GM21390 (cell line): ENCODE results near the gene ADAP2.
"Not testable (repeated sequence)": the region's sequence is repeated elsewhere in the genome, so short reads cannot be mapped to it uniquely, and the experiment has no call there.

Experiments used
- ATAC-seq: cut with Tn5 transposase; IDR thresholded peaks from one replicate; pipeline ENCODE4 v1.9.1; 2021; ENCODE audit not compliant: unreplicated experiment

ADAP2 gene

DNA sequence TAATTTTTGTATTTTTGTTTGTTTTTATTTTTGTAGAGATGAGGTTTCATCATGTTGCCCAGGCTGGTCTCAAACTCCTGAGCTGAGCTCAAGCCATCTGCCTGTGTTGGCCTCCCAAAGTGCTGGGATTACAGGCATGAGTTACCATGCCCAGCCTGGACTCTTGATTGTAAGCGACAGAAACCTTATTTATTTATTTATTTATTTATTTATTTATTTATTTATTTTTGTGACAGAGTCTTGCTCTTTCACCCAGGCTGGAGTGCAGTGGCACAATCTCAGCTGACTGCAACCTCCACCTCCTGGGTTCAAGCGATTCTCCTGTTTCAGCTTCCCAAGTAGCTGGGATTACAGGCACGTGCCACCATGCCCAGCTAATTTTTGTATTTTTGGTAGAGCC is 8.1 kb downstream of the ADAP2 start:
- ATAC-seq: not testable (repeated sequence)

DNA sequence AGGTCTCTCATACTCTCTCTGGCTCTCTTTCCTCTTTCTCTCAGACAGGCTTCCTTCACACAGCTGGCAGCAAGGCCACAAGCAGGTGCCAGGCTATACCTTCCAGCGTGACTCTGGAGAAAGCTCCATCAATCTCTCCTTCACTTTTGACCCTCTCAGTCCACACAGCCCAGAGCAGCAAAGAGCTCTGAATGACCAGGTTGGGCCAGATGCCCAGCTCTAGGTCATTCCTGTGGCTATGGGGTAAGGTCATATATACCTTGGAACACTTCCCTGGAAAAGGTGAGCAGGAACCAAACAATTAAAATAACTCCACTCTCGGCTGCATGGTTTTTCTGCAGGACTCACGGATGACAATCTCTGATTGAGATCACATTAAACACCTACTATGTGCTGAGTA is 8.8 kb downstream of the ADAP2 start:
- no peak for ATAC-seq

DNA sequence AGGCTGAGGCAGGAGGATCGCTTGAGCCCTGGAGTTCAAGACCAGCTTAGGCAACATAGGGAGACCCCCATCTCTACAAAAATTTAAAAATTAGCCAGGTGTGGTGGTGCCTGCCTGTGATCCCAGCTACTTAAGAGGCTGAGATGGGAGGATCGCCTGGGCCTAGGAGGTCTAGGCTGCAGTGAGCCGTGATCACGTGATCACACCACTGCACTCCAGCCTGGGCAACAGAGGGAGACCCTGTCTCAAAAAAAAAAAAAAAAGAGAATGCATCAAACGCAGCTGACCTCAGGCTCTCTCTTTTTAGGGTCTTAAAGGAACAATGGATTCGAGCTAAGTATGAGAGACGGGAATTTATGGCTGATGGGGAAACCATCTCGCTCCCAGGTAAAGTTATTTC is 9.8 kb downstream of the ADAP2 start:
- ATAC-seq: not testable (repeated sequence)

DNA sequence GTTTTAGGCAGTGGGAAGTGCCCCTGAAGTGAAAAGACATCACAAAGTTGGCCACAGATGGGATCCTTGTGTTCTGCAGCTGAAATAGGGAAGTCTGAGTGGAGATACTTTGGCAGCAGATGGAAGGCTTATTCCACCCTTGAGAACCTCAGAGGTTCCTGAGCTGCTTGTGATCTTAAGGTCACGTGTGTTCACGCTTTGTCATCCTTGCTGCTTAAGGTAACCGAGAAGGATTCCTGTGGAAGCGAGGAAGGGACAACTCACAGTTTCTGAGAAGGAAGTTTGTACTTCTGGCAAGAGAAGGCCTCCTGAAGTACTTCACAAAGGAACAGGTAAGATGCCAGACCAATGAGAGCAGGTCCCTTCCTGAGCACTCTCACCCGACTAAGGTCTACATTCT is 12.2 kb downstream of the ADAP2 start:
- ATAC-seq: no peak

DNA sequence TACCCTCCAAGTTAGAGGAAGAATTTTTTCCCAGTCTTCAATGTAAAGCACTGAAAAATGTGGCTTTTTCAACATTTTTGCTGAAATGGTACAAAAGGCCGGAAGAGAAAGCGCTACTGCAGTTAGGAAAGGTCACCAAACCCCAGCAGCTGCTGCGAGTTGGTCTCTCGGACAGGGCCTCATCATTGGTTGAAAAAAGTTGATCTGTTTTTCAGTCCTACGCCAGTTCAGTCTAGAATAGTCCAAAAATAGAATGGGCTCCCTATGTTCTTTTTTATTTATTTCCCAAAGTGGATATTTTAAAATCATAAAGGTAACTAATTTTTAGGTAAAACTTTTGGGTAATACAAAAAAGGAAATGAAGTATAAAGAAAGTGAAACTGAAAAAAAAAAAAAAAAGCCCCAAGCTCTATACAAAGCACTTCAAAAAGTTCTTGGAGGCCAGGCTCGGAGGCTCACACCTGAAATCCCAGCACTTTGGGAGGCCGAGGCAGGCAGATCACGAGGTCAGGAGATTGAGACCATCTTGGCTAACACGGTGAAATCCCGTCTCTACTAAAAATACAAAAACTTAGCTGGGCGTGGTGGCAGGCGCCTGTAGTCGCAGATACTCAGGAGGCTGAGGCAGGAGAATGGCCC is 17.4 kb downstream of the ADAP2 start:
- no peak for ATAC-seq

DNA sequence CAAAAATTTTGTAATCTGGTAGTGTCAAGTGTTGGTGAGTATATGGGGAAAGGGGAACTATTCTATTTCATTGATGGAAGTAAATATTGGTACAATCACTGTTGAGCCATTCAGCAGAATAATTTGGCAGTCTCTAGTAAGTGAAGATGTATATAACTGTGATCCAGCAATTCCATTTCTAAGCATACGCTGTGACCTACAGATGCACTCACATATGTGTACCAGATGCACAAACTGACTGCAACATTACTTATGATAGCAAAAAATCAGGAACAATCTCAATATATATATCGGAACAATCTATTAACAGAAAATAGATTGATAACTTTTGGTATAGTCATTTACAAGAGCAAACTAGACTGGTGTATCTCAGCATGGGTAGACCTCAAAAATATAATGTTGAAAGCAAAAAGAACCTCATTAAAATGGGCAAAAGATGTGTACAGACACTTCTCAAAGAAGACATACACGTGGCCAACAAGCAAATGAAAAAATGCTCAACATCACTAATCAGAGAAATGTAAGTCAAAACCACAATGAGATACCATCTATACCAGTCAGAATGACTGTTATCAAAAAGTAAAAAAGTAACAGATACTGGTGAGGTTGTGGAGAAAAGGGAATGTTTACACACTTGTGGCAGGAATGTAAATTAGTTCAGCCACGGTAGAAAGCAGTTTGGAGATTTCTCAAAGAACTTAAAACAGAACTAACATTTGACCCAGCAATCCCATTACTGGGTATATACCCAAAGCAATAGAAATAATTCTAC is 20.7 kb downstream of the ADAP2 start:
- ATAC-seq: no peak

DNA sequence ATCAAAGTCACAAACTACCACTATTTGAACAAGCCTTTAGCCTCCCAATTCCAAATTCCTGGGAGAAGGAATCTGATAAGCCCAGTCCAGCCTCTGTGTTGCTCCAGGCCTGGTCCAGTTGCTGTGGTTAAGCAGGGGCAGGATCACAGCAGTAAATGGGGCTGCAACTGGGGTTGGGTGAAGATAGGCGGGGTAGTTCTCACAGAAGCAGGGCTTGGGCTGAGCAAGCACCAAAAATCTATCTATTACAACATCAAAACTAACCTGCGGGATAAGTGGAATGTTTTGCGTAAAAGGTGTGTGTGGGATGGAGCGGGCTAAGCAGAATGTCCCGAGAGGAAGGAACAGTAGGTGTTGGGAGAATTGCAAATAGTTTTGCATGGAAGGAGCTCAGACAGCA is 26.1 kb downstream of the ADAP2 start:
- no peak for ATAC-seq

DNA sequence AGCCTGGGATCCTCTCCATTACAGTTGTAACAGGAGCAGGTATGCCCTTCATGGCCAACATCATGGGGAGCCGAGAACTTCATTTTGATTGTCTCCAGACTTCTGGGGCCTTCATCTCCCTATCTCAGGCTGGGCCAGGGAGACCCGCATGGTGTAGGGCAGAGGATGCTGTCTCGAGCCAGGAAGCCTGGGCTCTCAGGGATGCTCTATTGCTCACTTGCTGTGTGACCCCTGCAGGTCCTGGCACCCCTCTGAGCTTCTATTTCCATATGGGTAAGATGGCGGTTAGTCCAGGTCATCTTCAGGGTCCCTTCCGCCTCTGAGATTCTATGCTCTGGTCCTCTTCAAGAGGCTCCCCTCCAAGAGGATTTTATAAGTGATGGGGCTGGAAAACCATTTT is 28.4 kb downstream of the ADAP2 start:
- ATAC-seq: no peak

DNA sequence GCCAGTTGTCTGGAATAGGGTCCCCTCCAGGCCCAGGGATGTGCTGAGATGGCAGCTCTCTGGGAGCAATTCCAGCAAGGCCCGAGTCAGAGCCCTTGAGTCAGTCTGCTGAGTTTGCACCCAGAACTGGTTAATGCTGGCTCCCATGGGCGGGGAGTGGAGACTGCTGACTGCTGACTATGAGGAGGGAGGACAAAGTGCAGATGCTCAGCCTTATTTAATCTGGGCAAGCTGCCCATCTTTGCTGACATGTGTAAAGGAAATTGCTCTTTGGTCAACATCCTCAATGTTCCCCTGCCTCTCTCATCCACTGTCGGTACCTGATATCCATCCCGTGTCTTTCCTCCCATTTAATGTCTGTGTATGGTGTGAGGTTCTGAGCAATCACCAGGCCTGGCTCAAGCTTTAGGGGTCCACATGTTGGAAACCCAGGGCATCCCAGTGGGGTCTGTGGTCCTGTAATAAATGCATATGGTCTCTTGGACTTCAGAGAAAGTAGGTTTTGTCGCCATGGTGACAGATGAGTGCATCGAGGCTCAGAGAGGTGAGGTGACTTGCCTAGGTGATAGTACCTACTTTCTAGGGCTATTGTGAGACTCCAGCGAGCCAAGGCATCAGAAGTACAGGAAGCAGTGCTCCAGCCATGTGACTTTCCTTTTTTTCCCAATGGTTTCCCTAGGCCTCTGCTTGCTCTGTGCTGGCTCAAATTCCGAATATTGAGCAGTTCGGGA is 29.1 kb downstream of the ADAP2 start:
- no peak for ATAC-seq

DNA sequence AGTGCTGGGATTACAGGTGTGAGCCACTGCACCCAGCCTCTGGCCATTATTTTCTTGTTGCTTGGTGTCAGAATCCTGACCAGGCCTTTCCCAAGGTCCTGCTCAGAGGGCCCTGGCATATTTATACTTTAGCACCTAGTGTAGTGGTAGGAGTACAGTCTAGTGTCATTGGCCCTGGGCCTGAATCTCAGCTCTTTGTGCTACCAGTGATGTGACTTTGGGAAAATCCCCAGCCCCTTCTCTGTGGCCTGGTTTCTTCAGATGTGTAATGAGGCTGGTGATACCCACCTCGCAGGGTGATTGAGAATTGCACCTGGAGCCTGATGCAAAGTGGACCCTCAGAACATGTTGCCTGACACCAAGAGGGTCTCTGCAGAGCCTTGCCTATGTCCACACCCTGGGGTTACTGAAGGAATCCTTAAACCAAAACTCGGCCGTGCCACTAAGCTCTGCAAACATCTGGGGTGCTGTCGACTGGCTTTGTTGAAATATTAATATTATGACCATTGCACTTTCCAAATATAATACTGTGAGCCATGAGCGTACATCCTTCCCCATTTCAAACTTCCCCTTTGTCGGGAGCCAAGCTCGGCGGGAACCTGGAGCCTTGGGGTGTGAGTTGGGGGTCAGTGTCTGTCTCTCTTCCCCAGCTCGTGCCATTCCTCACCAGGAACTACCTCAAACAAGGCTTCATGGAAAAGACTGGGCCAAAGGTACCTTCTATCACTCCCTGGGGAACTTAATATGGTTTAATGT is 31.1 kb downstream of the ADAP2 start:
- ATAC-seq: no peak

DNA sequence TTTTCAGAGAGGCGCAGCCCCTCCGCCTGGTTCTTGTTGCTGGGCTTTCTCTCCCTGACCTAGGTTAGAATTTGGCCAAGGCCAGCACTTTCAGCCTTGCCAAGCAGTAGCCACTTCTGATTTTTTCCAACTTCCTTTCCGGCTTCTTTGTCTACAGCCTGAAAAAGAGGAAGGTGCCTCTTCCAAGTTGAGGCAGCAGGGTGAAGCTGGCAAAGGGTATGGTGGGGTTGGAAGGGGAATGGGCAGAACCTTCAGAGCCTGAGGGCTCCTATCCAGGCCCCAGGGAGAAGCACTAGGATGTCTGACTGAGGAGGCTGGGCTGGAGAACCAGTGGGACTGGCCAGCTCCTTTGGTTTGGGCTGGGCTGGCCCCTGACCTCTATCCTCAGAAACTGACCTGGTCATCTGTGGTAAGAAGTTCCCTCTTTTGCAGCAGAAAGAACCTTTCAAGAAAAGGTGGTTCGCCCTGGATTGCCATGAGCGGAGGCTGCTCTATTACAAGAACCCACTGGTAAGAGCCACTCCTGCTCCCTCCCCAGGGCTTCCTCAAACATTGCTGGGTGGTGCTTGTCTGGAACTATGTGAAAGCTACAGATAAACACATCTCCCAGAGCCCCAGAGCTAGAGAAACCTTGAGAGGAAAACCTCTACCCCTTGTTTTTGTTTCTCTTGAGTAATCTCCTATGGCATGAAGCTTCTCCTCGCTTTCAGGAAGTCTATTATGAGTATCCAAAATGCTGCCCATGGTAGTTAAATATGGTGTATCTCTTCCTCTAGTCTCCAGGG is 32.5 kb downstream of the ADAP2 start:
- ATAC-seq: no peak

DNA sequence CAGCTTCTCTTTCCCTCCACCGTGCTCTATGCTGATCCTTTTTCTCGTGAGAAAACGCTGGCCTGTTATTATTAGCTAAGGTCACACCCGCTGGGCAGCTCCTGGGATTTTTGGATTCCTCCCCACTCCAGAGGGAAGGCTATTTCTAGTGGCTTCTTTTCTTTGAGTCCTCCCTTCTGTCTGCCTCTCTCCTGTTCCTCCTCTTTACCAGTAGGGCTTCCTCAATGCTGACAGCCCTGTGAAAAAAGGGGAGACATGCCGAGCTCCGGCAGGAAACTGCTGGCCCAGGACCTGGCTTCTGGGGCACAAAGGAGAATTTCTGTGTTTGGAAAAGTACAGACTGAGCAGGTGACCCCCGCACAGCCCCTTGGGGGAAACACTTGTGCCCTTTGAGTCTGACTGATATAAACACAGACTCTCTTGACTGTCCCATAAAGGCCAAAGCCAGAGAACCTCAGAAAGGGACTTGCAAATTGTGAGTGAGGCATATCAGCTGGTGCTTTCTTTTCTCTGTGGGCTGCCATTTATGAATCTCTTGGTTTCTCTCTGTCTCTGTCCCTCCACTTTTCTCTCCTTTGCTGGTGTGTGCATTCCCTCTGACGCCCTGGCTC is 35.1 kb downstream of the ADAP2 start:
- ATAC-seq: no peak

DNA sequence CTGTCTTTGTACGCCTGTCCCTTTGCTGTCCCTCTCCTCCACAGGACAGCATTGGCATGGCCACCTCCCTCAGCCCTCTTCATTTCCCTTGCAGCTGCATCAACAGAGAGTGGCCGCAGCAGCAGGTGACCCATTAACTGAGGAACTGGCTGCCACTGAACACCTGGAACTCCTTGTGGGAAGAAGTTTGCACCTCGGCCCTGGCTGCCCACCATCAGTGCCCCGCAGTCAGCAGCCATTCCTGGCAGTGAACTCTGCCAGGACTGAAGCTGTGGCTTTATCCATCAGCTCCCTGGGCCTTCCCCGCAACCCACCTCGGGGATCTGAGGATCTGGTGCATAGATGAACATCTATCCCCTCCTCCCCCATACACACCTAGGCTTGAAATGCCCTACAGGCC is 36.0 kb downstream of the ADAP2 start:
- no peak for ATAC-seq

DNA sequence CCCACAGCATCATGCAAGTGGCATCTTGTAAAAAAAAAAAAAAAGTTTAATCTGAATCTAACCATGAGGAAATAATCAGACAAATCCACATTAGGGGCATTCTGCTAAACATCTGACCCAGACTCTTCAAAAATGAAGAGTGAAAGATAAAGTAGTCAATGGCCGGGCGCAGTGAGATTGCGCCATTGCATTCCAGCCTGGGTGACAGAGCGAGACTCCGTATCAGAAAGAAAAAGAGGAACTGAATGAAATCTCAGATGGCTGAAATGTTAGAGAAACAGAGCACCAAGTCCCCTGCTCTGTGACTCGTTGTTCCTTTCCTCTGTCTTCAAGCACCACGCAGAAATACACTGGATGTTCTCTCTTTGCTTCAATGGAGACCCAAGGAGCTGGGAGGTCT is 36.4 kb downstream of the ADAP2 start:
- ATAC-seq: no peak

DNA sequence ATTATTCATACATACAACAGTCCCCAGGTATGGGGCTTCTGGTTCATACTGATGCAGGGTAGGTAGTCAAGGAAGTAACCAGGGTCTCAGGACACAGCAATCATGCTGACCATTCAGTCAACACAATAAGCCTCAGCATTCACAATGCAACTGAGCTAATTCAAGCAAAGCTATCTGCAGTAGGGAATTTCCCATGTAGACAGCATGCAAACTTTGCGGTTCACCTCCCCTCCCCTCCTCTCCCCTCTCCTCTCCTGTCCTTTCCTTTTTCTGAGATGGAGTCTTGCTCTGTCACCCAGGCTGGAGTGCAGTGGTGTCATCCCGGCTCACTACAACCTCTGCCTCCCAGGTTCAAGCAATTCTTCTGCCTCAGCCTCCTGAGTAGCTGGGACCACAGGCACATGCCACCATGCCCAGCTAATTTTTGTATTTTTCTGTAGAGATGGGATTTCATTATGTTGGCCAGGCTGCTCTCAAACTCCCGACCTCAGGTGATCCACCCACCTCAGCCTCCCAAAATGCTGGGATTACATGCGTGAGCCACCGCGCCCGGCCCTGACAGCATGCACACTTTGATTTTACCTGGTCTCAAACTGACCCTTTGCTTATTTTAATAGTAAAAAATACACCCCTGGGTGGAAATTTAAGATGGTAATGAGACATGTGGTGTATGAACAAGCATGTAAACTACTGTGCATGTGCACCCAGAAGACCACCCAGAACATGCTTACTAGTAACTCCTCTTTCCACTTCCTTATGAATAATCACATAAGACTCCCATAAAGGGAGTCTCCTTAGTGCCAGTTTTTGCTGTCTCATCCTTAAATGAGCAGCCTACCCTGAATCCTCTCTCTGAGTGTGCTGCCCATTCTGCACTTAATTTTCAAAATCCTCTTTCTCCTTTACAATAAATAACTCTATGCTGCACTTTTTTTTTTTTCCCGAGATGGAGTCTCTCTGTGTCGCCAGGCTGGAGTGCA is 39.8 kb downstream of the ADAP2 start:
- ATAC-seq: peak; percentile 61

DNA sequence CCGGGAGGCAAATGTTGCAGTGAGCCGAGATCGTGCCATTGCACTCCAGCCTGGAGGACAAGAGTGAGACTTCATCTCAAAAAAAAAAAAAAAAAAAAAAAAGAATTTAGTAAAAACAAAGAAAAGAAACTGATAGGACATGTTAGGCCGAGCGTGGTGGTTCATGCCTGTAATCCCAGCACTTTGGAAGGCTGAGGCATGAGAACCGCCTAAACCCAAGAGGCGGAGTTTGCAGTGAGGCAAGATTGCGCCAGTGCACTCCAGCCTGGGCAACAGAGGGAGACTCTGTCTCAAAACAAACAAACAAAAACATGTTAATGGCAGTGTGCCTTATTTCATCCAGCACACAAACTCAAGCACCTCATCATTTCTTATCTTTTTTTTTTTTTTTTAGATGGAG is 42.6 kb downstream of the ADAP2 start:
- ATAC-seq: not testable (repeated sequence)

DNA sequence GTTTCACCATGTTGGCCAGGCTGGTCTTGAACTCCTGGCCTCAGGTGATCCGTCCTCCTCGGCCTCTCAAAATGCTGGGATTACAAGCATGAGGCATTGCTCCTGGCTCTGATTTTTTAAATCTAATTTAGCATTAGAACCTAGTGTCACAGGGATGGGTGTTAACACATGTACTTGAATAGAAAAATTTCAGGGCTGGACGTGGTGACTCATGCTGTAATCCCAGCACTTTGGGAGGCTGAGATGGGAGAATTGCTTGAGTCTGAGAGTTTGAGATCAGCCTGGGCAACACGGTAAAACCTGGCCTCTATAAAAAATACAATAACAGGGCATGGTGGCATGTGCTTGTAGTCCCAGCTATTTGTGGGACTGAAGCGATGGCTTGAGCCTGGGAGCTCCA is 43.1 kb downstream of the ADAP2 start:
- ATAC-seq: no peak

DNA sequence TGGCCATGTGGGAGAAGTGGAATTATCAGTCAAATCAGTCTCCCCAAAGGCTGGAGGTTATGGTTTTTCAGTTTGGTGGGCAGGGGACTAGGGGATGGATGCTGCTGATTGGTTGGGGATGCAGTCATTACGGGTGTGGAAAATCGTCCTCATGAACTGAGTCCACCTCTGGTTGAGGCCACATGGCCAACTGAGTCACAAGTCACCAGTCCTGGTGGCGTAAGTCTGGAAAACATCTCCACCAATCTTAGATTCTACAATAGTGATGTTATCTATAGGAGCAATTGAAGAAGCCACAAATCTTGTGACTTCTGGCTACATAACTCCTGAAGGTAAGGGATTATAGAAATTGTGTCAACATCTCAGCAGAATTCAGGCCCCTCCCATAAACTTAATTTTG is 43.9 kb downstream of the ADAP2 start:
- no peak for ATAC-seq

DNA sequence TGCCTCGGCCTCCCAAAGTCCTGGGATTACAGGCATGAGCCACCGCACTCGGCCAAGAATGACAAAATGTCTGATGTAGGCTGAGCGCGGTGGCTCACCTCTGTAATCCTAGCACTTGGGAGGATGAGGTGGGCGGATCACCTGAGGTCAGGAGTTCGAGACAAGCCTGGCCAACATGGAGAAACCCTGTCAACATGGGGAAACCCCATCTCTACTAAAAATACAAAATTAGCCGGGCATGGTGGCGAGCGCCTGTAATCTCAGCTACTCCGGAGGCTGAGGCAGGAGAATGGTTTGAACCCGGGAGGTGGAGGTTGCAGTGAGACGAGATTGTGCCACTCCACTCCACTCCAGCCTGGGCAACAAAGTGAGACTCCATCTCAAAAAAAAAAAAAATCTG is 46.2 kb downstream of the ADAP2 start:
- not testable (repeated sequence) for ATAC-seq
